AG10803 (cell line): ENCODE results near the gene SGCA.

Source experiments
- DNase-seq: peaks from one replicate; pipeline ENCODE4 v3.0.0; 2010; ENCODE audit warnings: low read depth
- H3K4me3 ChIP-seq: 2 replicates; pipeline ENCODE4 v1.5.1; 2011; ENCODE audit warnings: mild to moderate bottlenecking, low read length, control low read depth
- CTCF ChIP-seq: conservative IDR thresholded peaks from 2 replicates; pipeline ENCODE4 v1.5.1; 2011; ENCODE audit warnings: mild to moderate bottlenecking, low read length, control low read depth, inconsistent platforms

The SGCA gene

GRCh38 chr17:50200457-50201275 lies 34.9 kb downstream of the SGCA start:
- peak; percentile 61 for TF ChIP-seq CTCF
- H3K4me3 ChIP-seq = peak overlapping the region; percentile 100
- DNase-seq = peak; percentile 72

DNA sequence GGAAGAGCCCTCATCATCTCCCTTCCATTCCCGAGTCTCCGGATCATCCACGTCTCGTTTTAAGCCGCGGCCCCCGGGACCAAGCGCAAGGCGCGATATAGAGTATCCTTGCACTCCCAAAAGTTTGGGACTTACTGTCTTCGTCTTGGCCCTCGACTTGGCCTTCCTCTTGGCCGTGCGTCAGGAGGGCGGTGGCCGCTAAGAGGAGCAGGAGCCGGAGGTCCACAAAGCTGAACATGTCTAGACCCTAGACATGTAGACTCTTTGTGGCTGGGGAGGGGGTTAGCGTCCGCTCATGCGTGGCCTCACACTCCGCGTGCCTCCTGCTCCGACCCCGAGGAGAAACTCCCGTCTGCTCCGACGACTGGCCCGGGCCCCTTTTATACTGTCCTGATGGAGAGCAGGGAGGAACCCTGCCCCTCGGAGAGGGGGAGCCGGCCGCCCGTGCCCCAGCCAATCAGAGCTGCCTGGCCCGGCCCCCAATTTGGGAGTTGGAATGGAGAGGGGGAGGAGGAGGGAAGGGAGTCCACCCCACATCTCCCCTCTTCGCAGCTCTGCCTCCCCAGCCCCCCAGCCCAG lies 35.6 kb downstream of the SGCA start, which contains the start of gene COL1A1:
TSS of gene COL1A1 (minus strand) at position 356 of the 579 bp plus-strand sequence. CDS start at position 238, 118 bp downstream.
- H3K4me3 ChIP-seq = peak within 1 kb of the TSS; percentile 100
- no peak for TF ChIP-seq CTCF
- DNase-seq = peak; percentile 95

DNA sequence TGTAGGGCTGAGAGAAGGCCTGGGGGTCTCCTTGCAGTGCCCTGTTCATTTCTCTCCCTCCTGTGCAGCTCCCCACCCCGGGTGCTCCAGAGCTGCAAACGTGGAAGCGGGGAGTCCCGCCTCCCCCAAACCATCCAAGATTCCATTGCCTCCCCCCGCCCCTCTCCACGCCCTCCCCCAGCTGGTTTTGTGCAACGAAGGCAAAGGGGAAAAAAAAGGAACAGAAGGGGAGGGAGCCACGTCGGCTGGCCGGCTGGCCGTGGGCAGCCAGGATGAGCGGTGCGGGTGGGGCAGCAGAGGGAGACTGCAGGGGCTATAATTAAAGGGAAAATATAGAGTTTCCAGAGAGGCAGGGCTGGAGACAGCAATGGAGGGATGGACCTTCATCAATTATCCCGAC lies 37.3 kb downstream of the SGCA start:
- peak overlapping the region; percentile 100 for H3K4me3 ChIP-seq
- TF ChIP-seq CTCF = peak; percentile 18; the same call in 1 of the 2 replicates
- DNase-seq = peak; percentile 94

DNA sequence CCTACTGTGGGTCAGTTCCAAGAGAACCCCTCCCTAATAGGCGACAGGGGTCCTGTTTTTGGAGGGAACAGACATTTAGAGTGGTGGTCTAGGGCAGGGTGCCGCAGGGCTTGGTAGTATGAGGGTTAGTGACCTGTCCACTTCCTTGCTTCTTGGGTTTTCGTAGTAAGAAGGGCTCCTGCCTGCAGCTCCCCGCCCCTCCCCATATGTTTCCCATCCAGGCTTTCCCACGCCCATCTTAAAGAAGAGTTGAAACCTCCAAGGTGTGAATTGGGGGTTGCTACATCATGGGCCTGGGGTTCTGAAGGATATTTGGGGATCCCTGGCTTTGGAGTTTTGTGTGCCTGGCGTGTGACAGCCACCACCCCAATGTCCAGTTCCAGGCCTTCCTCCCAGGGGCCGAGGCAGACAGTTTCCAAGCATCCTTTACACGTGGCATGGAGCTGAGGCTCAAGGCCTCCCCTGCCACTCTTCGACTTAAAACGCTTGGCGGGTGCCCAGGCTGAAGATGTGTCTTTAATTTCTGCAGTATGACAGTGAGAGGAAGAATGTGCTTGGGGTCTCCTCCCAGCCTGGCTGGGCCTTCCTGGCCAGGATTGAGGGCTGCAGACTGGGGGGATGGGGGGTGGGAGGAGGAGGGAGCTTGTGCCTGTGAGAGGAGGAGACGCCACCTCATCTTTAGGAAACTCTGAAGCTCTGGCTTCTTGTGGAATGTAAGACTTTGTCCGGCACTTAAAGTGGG lies 38.0 kb downstream of the SGCA start:
- TF ChIP-seq CTCF = no peak
- peak; percentile 100 for DNase-seq
- peak overlapping the region; percentile 100 for H3K4me3 ChIP-seq

DNA sequence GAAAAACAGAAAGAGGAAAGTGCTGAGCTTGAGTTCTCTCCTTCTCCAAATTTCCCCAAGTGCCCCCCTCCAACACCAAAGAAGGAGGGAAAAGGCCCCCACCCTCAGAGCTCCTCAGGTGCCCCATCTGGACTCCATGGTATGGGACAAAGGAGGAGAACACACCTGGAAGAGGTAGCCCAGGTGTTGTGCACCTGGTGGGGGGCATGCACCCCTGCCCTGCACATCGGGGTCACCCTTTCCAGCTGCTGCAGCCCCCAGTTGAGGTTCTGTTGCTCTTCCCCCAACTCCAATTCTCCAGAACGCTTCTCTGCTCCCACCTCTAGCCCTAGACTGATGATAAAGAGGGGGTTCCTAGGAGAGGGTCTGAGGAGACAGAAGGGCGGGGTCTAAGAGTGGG lies 38.6 kb downstream of the SGCA start:
- DNase-seq = no peak
- H3K4me3 ChIP-seq = peak overlapping the region; percentile 53
- TF ChIP-seq CTCF = no peak

GRCh38 chr17:50205111-50205962 lies 39.5 kb downstream of the SGCA start:
- TF ChIP-seq CTCF = no peak
- DNase-seq = peak; percentile 53

More at GRCh38 chr17:50205111-50205962, 39.5 kb downstream of the SGCA start:
- H3K4me3 ChIP-seq = peak overlapping the region; percentile 53
